Gastroesophageal sphincter (tissue), 3 donors: Measurements from ENCODE around the gene RBP3.

ENCODE experiments used
- EP300 ChIP-seq: sonication (generic); formaldehyde crosslinking; IDR thresholded peaks from one replicate; pipeline ENCODE4 v1.6.1; 2017; ENCODE audit warnings: antibody characterized with exemption, mild to moderate bottlenecking
- POLR2A ChIP-seq, 2 donors: fragments of 450-650 bp; IDR thresholded peaks; one replicate each; pipeline ENCODE4 v1.6.1; 2017; ENCODE audit warnings: antibody characterized with exemption in 2 of 2, mild to moderate bottlenecking in 2 of 2, moderate library complexity in 1 of 2
- POLR2AphosphoS5 ChIP-seq: sonication (generic); formaldehyde crosslinking; IDR thresholded peaks from one replicate; pipeline ENCODE4 v1.6.1; 2017; ENCODE audit warnings: antibody characterized with exemption
- TF ChIP-seq, protein P1 (sequence below), 4 experiments: fragments of 200-600 bp in 2 of 4; fragments of 450-650 bp in 2 of 4; sonication (generic) in 1 of 4; IDR thresholded peaks; one replicate each; pipeline ENCODE4 v1.5.1; 2017 to 2019; ENCODE audit warnings: antibody characterized with exemption in 4 of 4, mild to moderate bottlenecking in 2 of 4, moderate library complexity in 2 of 4

GRCh38 chr10:47335906-47336305 lies 12.3 kb upstream of the RBP3 start:
- TF ChIP-seq, protein P1, sequence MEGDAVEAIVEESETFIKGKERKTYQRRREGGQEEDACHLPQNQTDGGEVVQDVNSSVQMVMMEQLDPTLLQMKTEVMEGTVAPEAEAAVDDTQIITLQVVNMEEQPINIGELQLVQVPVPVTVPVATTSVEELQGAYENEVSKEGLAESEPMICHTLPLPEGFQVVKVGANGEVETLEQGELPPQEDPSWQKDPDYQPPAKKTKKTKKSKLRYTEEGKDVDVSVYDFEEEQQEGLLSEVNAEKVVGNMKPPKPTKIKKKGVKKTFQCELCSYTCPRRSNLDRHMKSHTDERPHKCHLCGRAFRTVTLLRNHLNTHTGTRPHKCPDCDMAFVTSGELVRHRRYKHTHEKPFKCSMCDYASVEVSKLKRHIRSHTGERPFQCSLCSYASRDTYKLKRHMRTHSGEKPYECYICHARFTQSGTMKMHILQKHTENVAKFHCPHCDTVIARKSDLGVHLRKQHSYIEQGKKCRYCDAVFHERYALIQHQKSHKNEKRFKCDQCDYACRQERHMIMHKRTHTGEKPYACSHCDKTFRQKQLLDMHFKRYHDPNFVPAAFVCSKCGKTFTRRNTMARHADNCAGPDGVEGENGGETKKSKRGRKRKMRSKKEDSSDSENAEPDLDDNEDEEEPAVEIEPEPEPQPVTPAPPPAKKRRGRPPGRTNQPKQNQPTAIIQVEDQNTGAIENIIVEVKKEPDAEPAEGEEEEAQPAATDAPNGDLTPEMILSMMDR (IDR thresholded peaks at IDR 0.05): no peak
- TF ChIP-seq POLR2A (IDR thresholded peaks at IDR 0.05) (no peak), POLR2AphosphoS5 (no peak), EP300 (no peak)
